ENCODE results near the gene NLGN1.
"Not testable (repeated sequence)": the region's sequence is repeated elsewhere in the genome, so short reads cannot be mapped to it uniquely, and the experiment has no call there.

The NLGN1 gene

GRCh38 chr3:173416070-173416469 is 18.5 kb downstream of the NLGN1 start:
- intact Hi-C loops (cut with DNase I), result no loop called here
- DNase-seq, result no peak

- intact Hi-C loops (cut with DNase I), result no loop called here
- no peak for DNase-seq
Measured at GRCh38 chr3:173429076-173429475, 31.5 kb downstream of the NLGN1 start.

DNA sequence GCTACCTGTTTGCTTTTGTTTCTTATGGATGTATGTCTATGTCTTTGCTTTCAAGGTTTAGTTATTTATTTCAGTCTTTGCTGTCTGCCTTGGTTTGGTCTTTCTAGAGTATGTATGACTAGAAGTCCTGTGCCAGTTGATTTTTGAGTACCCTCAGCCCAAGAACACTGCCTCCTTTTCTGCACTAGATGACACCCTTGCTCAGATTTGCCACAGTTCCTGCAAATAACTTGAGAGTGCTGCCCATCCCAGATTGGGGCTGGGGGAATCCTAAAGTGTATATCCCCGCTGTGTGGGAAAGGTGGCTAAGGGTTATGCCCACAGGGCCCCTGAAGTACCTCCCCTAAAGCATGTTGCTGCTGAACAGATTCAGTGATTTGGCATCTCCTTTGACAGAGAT is 32.0 kb downstream of the NLGN1 start:
- intact Hi-C loops (cut with DNase I), result no loop called here
- no peak for DNase-seq

DNA sequence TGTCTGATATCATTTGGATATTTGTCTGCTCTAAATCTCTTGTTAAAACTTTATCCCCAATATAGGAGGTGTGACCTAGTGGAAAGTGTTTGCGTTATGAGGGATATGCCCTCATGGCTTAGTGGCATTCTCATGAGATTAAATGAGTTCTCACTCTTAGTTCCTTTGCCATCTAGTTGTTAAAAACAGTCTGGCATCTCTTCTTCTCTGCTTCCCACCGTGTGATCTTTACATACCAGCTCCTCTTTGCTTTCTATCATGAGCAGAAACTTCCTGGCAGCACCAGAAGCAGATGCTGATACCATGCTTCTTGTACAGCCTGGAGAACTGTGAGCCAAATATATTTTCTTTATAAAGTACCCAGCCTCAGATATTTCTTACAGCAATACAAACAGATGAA is 33.0 kb downstream of the NLGN1 start:
- DNase-seq, result no peak
- intact Hi-C loops (cut with DNase I), result no loop called here

GRCh38 chr3:173439004-173439403 is 41.5 kb downstream of the NLGN1 start:
- intact Hi-C loops (cut with DNase I), result no loop called here
- no peak for DNase-seq

GRCh38 chr3:173440514-173440913 is 43.0 kb downstream of the NLGN1 start:
- intact Hi-C loops (cut with DNase I), result no loop called here
- no peak for DNase-seq

DNA sequence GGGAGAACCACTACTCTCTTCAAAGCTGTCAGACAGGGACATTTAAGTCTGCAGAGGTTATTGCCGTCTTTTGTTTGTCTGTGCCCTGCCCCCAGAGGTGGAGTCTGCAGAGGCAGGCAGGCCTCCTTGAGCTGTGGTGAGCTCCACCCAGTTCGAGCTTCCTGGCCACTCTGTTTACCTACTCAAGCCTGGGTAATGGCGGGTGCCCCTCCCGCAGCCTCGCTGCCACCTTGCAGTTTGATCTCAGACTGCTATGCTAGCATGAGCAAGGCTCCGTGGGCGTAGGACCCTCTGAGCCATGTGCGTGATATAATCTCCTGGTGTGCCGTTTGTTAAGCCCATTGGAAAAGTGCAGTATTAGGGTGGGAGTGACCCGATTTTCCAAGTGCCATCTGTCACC is 54.0 kb downstream of the NLGN1 start:
- intact Hi-C loops (cut with DNase I), result not testable (repeated sequence)
- DNase-seq, result peak in 2 of 10 donors; percentile 40 to 55

DNA sequence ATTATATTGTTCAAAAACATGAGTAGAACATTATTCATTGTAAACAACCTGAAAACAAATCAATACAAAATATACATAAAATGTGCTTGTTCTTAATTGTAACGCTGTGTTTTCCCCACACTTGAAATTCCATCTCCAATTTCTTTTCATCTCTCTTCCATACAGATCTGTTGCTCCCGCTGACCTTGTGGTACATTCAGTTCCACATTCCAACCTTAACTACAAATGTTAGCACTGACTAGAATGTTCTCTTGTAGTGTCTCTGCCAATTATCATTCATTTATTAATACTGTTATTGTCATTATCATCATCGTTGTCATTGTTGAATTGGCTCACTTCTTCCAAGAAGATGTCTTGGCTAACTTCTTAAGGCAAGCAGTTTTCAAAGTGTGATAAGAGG is 65.7 kb downstream of the NLGN1 start:
- no peak for DNase-seq
- intact Hi-C loops (cut with DNase I), result no loop called here

- no peak for DNase-seq
- intact Hi-C loops (cut with DNase I), result no loop called here
Measured at GRCh38 chr3:173465112-173465511, 67.6 kb downstream of the NLGN1 start.

DNA sequence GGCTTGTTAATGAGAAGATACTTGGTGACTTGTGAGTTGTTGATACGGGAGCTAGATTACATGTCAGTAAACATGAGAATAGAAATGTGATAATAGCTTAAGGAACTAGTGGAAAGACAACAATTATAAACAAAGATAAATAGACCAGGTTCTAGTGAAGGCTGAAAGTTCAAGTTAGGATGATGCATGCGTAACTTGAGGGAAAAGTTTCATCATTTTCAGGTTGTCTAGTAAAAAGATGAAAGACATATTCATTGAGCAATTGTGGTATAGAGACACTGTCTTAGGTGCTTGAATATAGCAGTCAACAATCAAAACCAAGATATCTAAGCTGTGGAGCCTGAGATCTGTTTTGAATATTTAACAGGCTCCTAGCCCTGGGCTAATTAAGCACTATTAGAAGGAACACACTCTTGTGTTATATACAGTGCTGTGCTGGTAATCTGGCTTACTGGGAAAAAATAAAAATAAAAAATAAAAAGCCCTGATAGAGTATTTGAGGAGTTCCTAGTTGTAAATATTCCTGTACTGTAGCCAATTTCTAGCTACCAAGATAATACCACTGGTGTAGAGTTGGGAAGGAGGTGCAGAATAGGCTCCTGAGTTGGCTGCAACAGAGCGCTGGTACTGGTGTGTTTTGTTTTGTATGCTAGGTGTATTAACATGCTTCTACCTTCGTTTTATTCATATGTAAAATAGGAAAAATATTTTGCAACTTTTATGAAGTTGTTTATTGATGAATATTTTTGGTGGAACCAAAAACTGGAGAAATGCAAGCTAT is 68.5 kb downstream of the NLGN1 start:
- intact Hi-C loops (cut with DNase I), result no loop called here
- no peak for DNase-seq

- DNase-seq, result no peak
- intact Hi-C loops (cut with DNase I), result no loop called here
Measured at GRCh38 chr3:173467501-173467900, 70.0 kb downstream of the NLGN1 start.

- intact Hi-C loops (cut with DNase I), result no loop called here
- no peak for DNase-seq
Measured at GRCh38 chr3:173473237-173473636, 75.7 kb downstream of the NLGN1 start.

GRCh38 chr3:173479301-173479700 is 81.8 kb downstream of the NLGN1 start:
- no peak for DNase-seq
- intact Hi-C loops (cut with DNase I), result no loop called here

GRCh38 chr3:173501931-173502489 is 104.5 kb downstream of the NLGN1 start:
- no peak for DNase-seq
- intact Hi-C loops (cut with DNase I), result no loop called here

DNA sequence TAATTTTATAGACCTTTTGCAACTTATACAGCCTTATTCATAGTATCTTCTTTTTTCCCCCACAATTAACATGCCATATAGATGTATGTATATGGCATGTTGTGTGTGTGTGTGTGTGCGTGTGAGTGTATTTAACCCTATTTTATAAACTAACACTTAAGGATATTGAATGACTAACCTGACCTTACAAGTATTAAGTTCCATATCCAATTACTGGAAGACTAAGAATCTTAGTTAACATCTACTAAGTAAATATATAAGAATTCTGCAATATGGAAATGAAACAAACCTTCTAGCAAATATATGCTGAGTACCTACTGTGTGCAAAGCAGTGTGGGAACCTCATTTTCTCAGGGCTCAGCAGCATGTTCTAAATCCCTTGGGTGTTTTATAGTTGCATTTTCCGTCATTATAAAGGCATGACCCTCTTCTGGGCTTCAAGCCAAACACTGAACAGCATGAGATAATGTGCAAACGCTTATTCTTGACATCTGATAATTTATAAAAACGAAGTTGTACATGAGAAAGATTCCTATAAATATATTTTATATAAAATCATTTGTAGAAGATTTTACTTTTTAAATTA is 105.5 kb downstream of the NLGN1 start:
- no peak for DNase-seq
- intact Hi-C loops (cut with DNase I), result no loop called here

- intact Hi-C loops (cut with DNase I), result no loop called here
- DNase-seq, result no peak
Measured at GRCh38 chr3:173510565-173510964, 113.0 kb downstream of the NLGN1 start.

DNA sequence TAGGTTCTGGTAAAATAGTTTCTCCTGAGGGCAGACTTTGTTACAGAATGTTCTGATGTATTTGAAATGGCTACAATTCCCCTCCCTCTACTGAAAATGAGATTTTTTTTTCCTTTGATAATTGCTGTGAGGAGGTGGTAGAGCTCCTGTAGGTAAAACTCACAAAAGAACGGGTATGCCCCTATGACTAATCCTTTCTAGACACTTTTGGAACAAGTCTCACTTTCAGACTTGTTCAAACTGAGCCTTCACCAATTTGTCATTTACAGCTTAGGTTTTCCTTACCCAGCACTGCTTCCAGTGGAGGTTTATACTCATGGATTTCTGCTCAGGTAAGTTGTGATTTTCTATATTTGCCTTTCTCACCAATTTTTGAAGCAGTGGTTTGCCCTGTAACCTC is 115.6 kb downstream of the NLGN1 start:
- DNase-seq, result no peak
- intact Hi-C loops (cut with DNase I), result no loop called here

DNA sequence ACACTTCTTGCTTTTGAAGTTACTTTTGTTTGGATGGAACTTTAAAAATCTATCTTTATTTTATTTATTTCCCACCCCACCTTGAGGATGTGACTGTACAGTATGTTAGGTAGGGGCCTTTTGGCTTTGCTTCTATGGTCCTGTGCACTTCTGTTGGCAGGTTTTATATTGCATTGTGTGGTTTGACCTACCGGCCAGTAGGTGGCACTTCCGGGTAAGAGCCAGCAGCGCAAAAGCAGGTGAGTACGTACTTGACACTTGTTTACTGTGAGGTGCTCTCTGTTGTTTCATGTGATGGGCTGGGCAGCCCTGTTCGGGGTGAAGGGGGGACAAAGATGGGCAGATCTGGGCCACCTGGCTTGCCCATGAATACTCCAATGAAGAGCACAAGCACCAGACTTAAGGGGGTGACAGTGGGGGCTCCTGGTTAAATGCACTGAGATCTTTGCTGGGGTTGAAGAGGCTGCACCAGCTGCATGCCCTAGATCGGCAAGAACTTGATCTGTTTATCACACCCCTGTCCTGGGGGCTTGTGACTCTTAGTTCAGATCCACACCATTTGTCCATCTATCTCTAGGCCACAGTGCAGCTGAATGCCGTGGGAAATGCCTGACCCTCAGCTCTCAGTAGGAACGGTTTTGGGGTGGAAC is 131.6 kb downstream of the NLGN1 start:
- intact Hi-C loops (cut with DNase I), result no loop called here
- no peak for DNase-seq

DNA sequence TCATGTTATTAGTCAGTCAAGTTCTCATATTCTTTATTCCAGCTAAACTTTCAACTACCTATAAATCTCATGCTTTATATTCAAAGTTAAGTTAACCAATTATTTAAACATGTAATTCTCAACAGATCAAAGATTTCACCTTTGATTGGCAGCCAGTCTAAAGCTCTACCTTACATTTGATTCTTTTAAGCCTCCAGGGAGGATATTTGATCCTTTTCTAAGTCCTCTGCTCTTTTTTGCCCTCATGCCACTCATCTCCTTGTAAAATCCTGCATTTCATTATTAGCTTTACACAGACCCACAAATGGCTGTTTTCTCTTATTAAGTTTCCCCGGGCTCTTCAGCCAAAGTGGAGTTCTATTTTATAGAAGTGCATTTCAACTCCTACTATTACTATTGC is 134.1 kb downstream of the NLGN1 start:
- intact Hi-C loops (cut with DNase I), result no loop called here
- no peak for DNase-seq

DNA sequence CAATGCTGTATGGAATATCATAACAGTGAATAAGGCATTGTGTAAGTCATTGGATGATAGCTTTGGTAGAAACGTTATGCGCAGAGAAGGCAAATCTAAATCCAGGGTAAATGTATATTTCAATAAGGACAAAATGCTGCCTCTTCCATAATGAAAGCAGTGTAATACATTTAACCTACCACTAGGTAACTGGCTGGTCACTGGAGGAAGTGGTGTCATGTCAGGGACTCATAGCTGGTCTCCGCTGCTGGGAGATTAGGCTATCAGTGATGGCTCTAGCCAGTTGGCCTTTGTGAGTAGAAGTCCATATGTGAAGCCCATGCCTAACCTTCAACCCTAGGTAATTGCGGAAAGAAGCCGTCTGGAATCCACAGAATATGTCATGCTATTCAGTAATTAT is 140.9 kb downstream of the NLGN1 start:
- intact Hi-C loops (cut with DNase I), result no loop called here
- no peak for DNase-seq

DNA sequence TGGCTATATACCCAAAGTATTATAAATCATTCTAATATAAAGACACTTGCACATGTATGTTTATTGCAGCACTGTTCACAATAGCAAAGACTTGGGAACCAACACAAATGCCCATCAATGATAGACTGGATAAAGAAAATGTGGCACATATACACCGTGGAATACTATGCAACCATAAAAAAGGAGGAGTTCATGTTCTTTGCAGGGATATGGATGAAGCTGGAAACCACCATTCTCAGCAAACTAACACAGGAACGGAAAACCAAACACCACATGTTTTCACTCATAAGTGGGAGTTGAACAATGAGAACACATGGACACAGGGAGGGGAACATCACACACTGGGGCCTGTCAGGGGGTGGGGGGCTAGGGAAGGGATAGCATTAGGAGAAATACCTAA is 148.0 kb downstream of the NLGN1 start:
- DNase-seq; intact Hi-C loops (cut with DNase I): not testable (repeated sequence)

DNA sequence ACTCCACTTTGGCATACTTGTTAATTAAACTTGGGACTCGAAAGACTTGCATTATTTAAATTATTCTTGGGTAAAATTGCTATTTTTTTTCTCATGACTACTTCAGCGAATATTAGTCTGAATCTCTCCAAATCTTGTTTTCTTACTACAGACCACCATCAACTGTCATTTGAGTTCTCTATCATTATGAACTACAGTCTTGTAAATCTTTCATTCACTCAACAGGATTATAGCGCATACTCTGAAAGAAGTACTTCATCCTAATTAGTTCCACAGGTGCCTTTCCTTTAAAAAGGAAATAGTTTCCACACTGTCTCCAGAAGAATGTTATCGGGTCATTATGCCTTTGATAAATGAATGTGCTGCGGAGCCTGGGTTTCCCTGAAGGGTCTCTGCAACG is 149.5 kb downstream of the NLGN1 start:
- no peak for DNase-seq
- intact Hi-C loops (cut with DNase I), result no loop called here
